GM21381 (cell line): ENCODE results near the gene PVALEF.

Experiments
- ATAC-seq: cut with Tn5 transposase; IDR thresholded peaks from one replicate; pipeline ENCODE4 v1.9.1; 2021; ENCODE audit warnings: mild to moderate bottlenecking, moderate library complexity; ENCODE audit not compliant: unreplicated experiment

PVALEF gene

GRCh38 chr17:81161536-81161935 lies 3.8 kb upstream of the PVALEF start:
- no peak for ATAC-seq

GRCh38 chr17:81161972-81162371 lies 3.3 kb upstream of the PVALEF start:
- ATAC-seq: no peak

GRCh38 chr17:81162491-81162890 lies 2.8 kb upstream of the PVALEF start:
- no peak for ATAC-seq

GRCh38 chr17:81163051-81163695 lies 2.1 kb upstream of the PVALEF start:
- no peak for ATAC-seq

- ATAC-seq: no peak
These were observed 1.5 kb upstream of the PVALEF start for GRCh38 chr17:81163703-81164370.

GRCh38 chr17:81164371-81165245 lies 699 bp upstream of the PVALEF start:
- ATAC-seq: no peak

GRCh38 chr17:81166033-81166492 lies 756 bp downstream of the PVALEF start, which contains the start of gene AATK:
AATK (minus strand) TSS chr17:81166221; CDS start chr17:81165992, 229 bp downstream.
- no peak for ATAC-seq

DNA sequence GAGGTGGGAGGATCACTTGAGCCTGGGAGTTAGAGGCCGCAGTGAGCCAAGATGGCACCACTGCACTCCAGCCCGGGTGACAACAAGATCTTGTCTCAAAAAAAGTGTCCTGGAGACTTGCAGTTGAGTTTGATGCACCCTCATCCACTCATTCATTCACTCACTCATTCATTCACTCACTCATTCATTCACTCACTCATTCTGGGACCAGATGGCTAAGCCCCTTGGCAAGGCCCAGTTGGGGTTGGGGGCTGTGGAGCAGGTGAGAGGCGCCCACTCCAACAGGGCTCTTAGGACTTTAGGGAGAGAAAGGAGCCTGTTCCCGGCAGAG lies 1.9 kb downstream of the PVALEF start:
- ATAC-seq: no peak

DNA sequence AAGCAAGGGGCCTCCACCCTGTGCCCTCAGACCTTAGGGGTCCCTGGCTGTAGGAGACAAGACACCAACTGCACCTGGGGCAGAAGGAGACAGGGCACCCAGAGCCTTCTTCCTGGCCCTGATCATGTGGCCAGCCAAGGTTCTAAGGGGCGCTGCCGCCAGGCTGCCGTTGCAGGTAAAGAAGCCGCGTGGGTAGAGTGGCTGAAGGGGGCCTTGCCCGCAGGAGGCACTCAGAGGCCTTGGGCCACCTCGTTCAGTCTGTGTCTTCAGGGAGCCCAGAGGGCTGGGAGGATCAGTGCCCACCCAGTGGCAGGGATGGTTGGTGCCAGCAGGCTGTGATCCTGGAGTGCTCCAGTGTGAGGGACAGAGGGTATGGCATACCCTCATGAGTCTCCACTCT lies 2.3 kb downstream of the PVALEF start:
- no peak for ATAC-seq

DNA sequence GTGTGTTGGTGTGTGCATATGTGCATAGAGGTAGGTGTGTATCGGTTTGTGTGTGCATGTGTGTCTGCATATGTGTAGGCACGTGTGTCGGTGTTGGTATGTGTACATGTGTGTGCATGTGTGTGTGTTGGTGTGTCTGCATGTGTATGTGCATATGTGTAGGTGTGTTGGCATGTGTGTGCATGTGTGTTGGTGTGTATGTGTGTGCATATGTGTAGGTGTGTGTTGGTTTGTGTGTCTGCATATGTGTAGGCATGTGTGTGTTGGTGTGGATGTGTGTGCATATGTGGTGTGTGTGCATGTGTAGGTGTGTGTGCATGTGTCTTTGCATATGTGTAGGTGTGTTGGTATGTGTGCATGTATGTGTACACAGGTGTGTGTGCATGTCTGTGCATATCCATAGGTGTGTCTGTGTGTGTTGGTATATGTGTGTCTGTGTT lies 4.6 kb downstream of the PVALEF start:
- ATAC-seq: no peak

- ATAC-seq: no peak
These were observed 5.6 kb downstream of the PVALEF start for GRCh38 chr17:81170727-81171494.

DNA sequence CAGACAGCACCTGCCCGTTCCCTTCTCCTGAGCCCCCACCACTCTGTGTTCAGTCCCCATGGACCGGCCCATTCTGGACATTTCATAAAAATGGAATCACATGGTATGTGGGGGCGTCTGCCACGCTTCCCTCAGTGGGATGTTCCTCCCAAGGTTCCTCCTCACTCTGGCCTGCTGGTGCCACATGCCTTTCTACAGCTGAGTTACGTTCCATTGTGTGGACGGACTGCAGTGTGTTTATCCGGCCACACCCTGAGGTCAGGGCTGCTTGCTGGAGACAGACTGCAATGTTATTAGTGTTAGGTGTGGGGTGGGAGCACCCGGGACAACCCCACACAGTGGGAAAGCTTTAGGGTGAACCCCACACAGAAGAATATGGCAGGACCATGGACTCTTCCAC lies 6.6 kb downstream of the PVALEF start:
- ATAC-seq: no peak

- no peak for ATAC-seq
These were observed 7.9 kb downstream of the PVALEF start for GRCh38 chr17:81173052-81173761.

DNA sequence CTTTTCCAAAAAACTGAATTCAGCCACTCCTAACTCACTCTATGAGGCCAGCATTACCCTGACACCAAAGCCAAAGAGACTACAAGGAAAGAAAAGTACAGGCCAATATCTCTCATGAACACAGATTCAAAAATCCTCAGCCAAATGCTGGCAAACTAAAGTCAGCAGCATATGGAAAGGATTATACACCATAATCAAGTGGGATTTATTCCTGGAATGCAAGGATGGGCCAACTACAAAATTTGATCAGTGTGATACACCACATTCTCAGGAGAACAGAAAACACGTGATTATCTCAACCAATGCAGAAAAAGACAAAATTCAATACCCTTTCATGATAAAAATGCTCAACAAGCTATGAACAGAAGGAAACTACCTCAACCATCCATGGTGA lies 8.5 kb downstream of the PVALEF start:
- no peak for ATAC-seq

DNA sequence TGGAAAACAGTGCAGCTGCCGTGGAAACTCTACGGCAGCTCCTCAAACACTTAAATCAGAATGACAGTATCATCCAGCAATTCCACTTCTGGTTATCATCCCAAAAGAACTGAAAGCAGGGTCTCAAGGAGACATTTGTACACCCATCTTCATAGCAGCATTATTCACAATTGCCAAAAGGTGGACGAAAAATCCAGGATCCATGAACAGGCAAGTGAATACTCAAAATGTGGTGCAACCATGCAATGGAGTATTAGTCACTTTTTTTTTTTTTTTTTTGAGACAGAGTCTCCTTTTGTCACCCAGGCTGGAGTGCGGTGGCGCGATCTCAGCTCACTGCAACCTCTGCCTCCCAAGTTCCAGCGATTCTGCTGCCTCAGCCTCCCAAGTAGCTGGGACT lies 11.4 kb downstream of the PVALEF start:
- no peak for ATAC-seq

DNA sequence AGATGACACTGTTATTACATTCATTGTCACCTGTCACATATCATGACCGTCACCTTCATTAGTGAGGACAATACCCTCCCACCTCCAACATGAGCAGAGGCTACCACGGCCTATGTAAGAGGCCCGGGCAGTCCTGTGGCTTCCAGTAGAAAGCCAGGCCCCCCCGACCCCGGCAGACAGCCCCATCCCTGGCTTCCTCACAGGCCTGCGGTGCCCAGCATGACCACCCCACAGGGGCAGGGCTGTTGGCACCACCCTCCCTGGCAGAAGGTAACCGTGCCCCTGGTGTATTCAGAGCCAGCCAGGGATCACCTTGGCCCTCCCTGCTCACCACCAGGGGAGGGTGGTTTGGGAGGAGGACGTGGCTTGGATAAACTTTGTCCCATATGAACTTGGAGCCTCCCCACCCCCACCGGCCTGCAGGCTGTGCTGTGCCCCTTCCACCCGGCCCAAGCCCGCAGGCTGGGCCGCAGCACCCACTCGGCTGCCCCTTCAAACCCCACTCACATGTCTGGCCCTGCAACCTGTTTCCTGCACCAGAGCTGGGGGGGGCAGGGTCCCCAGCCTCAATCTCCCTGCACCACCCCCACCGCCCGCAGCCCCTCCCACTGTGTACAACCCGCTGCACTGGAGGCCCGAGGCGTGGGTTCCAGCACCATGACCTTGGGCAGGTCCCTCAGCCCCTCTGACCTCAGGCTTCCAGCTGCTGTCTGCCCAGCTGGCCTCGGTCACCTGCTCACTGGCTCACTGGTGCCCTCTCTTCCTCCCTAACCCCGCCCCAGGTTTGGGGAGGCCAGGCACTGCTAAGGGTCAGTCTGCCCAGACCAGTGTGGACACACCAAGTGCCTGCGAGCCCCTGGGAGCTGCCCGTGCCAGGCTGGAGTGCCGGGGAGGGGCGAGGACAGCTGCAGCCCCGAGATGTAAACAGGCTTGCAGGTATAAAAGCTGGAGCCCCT lies 13.1 kb downstream of the PVALEF start:
- no peak for ATAC-seq

DNA sequence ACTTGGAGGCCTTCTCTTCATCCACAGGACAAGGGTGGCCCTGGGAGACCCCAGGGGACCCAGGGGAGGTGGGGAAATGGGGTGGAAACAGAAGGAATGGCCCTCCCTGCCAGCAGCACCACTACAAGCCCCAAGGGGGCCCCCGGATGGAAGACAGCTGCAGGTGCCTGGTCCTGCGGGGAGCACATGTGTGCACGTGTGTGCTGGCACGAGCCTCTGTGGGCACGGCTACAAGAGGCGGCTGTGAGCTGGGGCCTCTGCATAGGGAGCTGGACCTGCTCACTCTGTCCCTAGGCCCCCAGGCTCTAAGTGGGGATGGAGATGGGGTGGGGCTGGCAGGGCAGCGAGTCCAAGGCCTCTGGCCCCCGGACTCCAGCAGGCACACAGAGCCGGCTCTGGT lies 13.9 kb downstream of the PVALEF start:
- no peak for ATAC-seq

DNA sequence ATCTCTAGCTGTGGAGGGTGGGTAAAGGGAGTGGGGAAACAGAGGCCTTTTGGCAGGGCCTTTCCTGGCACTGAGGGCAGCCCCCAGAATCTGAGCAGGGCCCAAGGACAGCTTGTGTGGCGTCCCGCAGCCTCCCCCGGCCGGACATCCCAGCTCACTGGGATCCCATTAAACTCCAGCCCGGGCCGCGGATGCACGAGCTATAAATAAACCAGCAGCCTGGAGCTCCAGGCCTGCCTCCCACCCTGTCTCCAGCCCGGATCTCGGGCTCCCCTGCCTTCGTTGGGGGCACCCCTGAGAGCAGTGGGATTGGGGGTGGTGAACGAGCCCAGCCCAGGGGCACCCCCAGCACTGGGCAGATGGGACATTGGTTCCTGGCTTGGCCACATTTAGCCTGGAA lies 14.6 kb downstream of the PVALEF start:
- no peak for ATAC-seq
